H1 (cell line): ENCODE measurements around the gene TRPT1. TPM values are rescaled to one million over a fixed set of nuclear protein-coding genes. Genes with fewer than 3 reads are reported as not detected.
A peak's percentile ranks its signal among the peaks of the same experiment; 100 is the strongest.

Experiments
- CTCF ChIA-PET: fragments of 300-600 bp; sonication (Branson Sonifier 250); formaldehyde crosslinking; loops from one replicate; lab custom pipeline; 2021; ENCODE audit not compliant: partially characterized antibody; lab: Charles Lee
- POLR2A ChIA-PET: fragments of 300-600 bp; sonication (Branson Sonifier 250); formaldehyde crosslinking; loops from one replicate; lab custom pipeline; 2021; ENCODE audit warnings: inconsistent platforms; ENCODE audit not compliant: partially characterized antibody; lab: Charles Lee
- DNase-seq, 2 experiments: peaks; one replicate each; pipeline versions ENCODE4 v3.0.0 to v3.0.0-alpha.2; 2010 to 2022; ENCODE audit warnings: low spot score in 2 of 2, low read depth in 1 of 2, mixed read lengths in 1 of 2
- FAIRE-seq: peaks from 2 replicates; lab custom pipeline; 2011; peaks lifted over from hg19 to GRCh38; lab: Jason Lieb, UNC
- H2AFZ ChIP-seq: 2 replicates; pipeline ENCODE4 v1.8.1; 2012; ENCODE audit warnings: low read length, inconsistent platforms
- H2AK5ac ChIP-seq: 2 replicates; pipeline ENCODE4 v1.6.1; 2013; ENCODE audit warnings: low read depth, low read length
- H2BK120ac ChIP-seq: replicated peaks from 2 replicates; pipeline ENCODE3; 2013; ENCODE audit warnings: low read depth, low read length, inconsistent platforms
- H2BK12ac ChIP-seq: 2 replicates; pipeline ENCODE4 v1.6.1; 2013; ENCODE audit warnings: low read depth, low read length
- H2BK15ac ChIP-seq: 2 replicates; pipeline ENCODE4 v1.6.1; 2013; ENCODE audit warnings: low read length
- H2BK20ac ChIP-seq: 2 replicates; pipeline ENCODE4 v1.6.1; 2013; ENCODE audit warnings: low read length
- H2BK5ac ChIP-seq: 2 replicates; pipeline ENCODE4 v1.6.1; 2013; ENCODE audit warnings: low read depth, low read length
- H3K14ac ChIP-seq: 2 replicates; pipeline ENCODE4 v1.6.1; 2013; ENCODE audit warnings: inconsistent platforms; ENCODE audit not compliant: insufficient read length
- H3K18ac ChIP-seq: 2 replicates; pipeline ENCODE4 v1.6.1; 2013; ENCODE audit warnings: low read length; ENCODE audit errors: extremely low read depth
- H3K23ac ChIP-seq: 2 replicates; pipeline ENCODE4 v1.6.1; 2013; ENCODE audit warnings: inconsistent platforms; ENCODE audit not compliant: insufficient read length
- H3K23me2 ChIP-seq: 2 replicates; pipeline ENCODE4 v1.6.1; 2013; ENCODE audit warnings: low read depth, low read length
- H3K27ac ChIP-seq: 2 replicates; pipeline ENCODE4 v1.6.1; 2011; ENCODE audit warnings: low read depth, low read length, inconsistent platforms
- H3K27me3 ChIP-seq, 4 experiments: replicated peaks in 1 of 4; 1 replicate in 1 of 4; 2 replicates in 3 of 4; pipeline versions ENCODE4 v1.6.1 to v1.8.1; 2011 to 2013; ENCODE audit warnings: low read length in 3 of 4, mild to moderate bottlenecking in 3 of 4, inconsistent platforms in 2 of 4, mixed read lengths in 2 of 4, moderate library complexity in 1 of 4; ENCODE audit not compliant: control insufficient read depth in 3 of 4, insufficient read depth in 3 of 4; ENCODE audit errors: extremely low read depth in 1 of 4
- H3K36me3 ChIP-seq, 4 experiments: 2 replicates each; pipeline versions ENCODE4 v1.6.1 to v1.8.1; 2011 to 2013; ENCODE audit warnings: mild to moderate bottlenecking in 4 of 4, low read length in 3 of 4, moderate library complexity in 2 of 4, control low read depth in 1 of 4, inconsistent platforms in 1 of 4; ENCODE audit not compliant: insufficient read depth in 4 of 4, control insufficient read depth in 2 of 4
- H3K4ac ChIP-seq: replicated peaks from 2 replicates; pipeline ENCODE3; 2013; ENCODE audit warnings: low read length, low read depth, mixed read lengths, inconsistent platforms; ENCODE audit not compliant: insufficient read length
- H3K4me1 ChIP-seq, 4 experiments: replicated peaks in 1 of 4; 1 replicate in 1 of 4; 2 replicates in 3 of 4; pipeline versions ENCODE4 v1.6.1 to v1.8.1; 2011 to 2013; ENCODE audit warnings: low read length in 3 of 4, inconsistent platforms in 2 of 4, mixed read lengths in 1 of 4; ENCODE audit not compliant: insufficient read depth in 4 of 4, control insufficient read depth in 3 of 4
- H3K4me2 ChIP-seq, 2 experiments: 2 replicates each; pipeline versions ENCODE4 v1.6.1 to v1.8.1; 2011 to 2013; ENCODE audit warnings: low read depth in 2 of 2, low read length in 2 of 2, control low read depth in 1 of 2, inconsistent platforms in 1 of 2, mild to moderate bottlenecking in 1 of 2; ENCODE audit not compliant: insufficient read depth in 1 of 2
- H3K4me3 ChIP-seq, 4 experiments: fragments of 200-600, 300-600 bp in 1 of 4; sonication (generic), shearing (Covaris generic), sonication (Bioruptor Twin) in 1 of 4; 2 replicates each; pipeline versions ENCODE4 v1.5.1 to v1.8.1; 2011 to 2016; ENCODE audit warnings: low read length in 4 of 4, low read depth in 3 of 4, control low read depth in 2 of 4, inconsistent platforms in 2 of 4, mild to moderate bottlenecking in 2 of 4, mixed read lengths in 1 of 4, moderate library complexity in 1 of 4; ENCODE audit not compliant: insufficient read depth in 2 of 4; ENCODE audit errors: extremely low read depth in 1 of 4
- H3K56ac ChIP-seq: replicated peaks from 2 replicates; pipeline ENCODE3; 2013; ENCODE audit warnings: low read depth, mild to moderate bottlenecking, mixed read lengths, low read length, inconsistent platforms; ENCODE audit not compliant: insufficient read length
- H3K79me1 ChIP-seq: 2 replicates; pipeline ENCODE4 v1.6.1; 2013; ENCODE audit warnings: low read depth, low read length, control low read depth
- H3K79me2 ChIP-seq, 2 experiments: 2 replicates each; pipeline versions ENCODE4 v1.6.1 to v1.8.1; 2012 to 2013; ENCODE audit warnings: low read length in 2 of 2, mild to moderate bottlenecking in 2 of 2, inconsistent platforms in 1 of 2; ENCODE audit not compliant: insufficient read depth in 2 of 2, control insufficient read depth in 1 of 2
- H3K9ac ChIP-seq, 4 experiments: replicated peaks in 1 of 4; 1 replicate in 1 of 4; 2 replicates in 3 of 4; pipeline versions ENCODE4 v1.6.1 to v1.8.1; 2011 to 2013; ENCODE audit warnings: low read depth in 3 of 4, low read length in 3 of 4, control low read depth in 2 of 4, mild to moderate bottlenecking in 2 of 4, moderate library complexity in 2 of 4, inconsistent platforms in 1 of 4; ENCODE audit errors: extremely low read depth in 1 of 4
- H3K9me3 ChIP-seq, 2 experiments: 2 replicates each; pipeline versions ENCODE4 v1.6.1 to v1.8.1; 2012 to 2013; ENCODE audit warnings: mild to moderate bottlenecking in 2 of 2, moderate library complexity in 2 of 2, control low read depth in 1 of 2, inconsistent platforms in 1 of 2, low read depth in 1 of 2, low read length in 1 of 2, mixed read lengths in 1 of 2; ENCODE audit not compliant: insufficient read depth in 2 of 2
- H4K20me1 ChIP-seq, 2 experiments: replicated peaks in 1 of 2; 2 replicates each; pipeline versions ENCODE3 to v1.8.1; 2011 to 2013; ENCODE audit warnings: inconsistent platforms in 2 of 2, low read length in 2 of 2, mild to moderate bottlenecking in 1 of 2; ENCODE audit not compliant: insufficient read depth in 2 of 2, control insufficient read depth in 1 of 2
- H4K5ac ChIP-seq: 2 replicates; pipeline ENCODE4 v1.6.1; 2013; ENCODE audit warnings: low read length, low read depth, mixed read lengths, inconsistent platforms; ENCODE audit not compliant: insufficient read length
- H4K8ac ChIP-seq: 2 replicates; pipeline ENCODE4 v1.8.0; 2013; ENCODE audit warnings: mild to moderate bottlenecking, moderate library complexity, low read length, inconsistent platforms; ENCODE audit not compliant: insufficient read depth; ENCODE audit errors: extremely low read depth
- H4K91ac ChIP-seq: replicated peaks from 2 replicates; pipeline ENCODE3; 2013; ENCODE audit warnings: low read length, mixed read lengths, inconsistent platforms; ENCODE audit not compliant: insufficient read length
- BRCA1 ChIP-seq: IDR thresholded peaks from 2 replicates; pipeline ENCODE4 v1.6.1; 2012; ENCODE audit warnings: low read depth, low read length, improper control_type of control experiment
- TAF7 ChIP-seq: optimal IDR thresholded peaks from 2 replicates; pipeline ENCODE3; 2011; ENCODE audit warnings: low read depth, mild to moderate bottlenecking, inconsistent platforms, low read length, moderate library complexity, borderline replicate concordance
- WGBS, 2 experiments: shearing (Covaris generic) in 1 of 2; methylation state at CpG; one replicate each; pipeline versions ENCODE4 v1.1.6 to v1.1.7; 2013 to 2015; ENCODE audit warnings: low lambda C conversion rate in 2 of 2, mixed read lengths in 2 of 2, inconsistent platforms in 1 of 2, low coverage in 1 of 2, missing lambda C conversion rate in 1 of 2; ENCODE audit not compliant: insufficient replicate concordance in 2 of 2, insufficient coverage in 1 of 2, insufficient read length in 1 of 2; ENCODE audit errors: extremely low coverage in 1 of 2, missing lambda C conversion rate in 1 of 2; 5-methylcytosine and 5-hydroxymethylcytosine counted together
- polyA plus RNA-seq, 7 experiments: library from polyadenylated mRNA; depleted of rRNA in 3 of 7; stranded (reverse) in 5 of 7; unstranded in 2 of 7; fragments of >200 nt in 5 of 7; fragments of 200-250 nt in 2 of 7; gene quantifications; 1 replicate in 5 of 7; 2 replicates in 1 of 7; 4 replicates in 1 of 7; pipeline versions ENCODE4 v1.2.1 to v1.2.3, GENCODE V29; 2011 to 2013; ENCODE audit warnings: missing spikeins in 2 of 7, mixed read lengths in 2 of 7
- total RNA-seq: library from RNA; stranded (reverse); fragmentation: NEBNext Ultra II Directional; extraction: Animal tissue kit (Norgen Biotek cat#: 25700); gene quantifications from 2 replicates; pipeline ENCODE4 v1.2.1, GENCODE V29; 2021

TRPT1 gene
- total and polyA plus RNA-seq, 2 of the 8 experiments (the other 6 are each of a cell fraction or from before 2014, with no cell fraction given): 34.5 to 74.6 TPM

GRCh38 chr11:64229744-64230170 is 3.8 kb upstream of the TRPT1 start:
- H4K91ac ChIP-seq: no peak overlapping the region
- TF ChIP-seq BRCA1 (no peak), TAF7 (peak; percentile 22)
- H3K4me3 ChIP-seq: peak overlapping the region; percentile 70 to 80 (median 76); a peak in 7 of 8 replicates
- no peak overlapping the region for H2BK20ac ChIP-seq
- H3K27me3 ChIP-seq: peaks cover 0 to 9% (median 6%) of the 10 kb centered on the region in 4 experiments; a peak in 4 of 7 replicates
- no peaks in the 10 kb centered on the region for H3K79me2 ChIP-seq
- no peak overlapping the region for H2BK15ac ChIP-seq
- no peak overlapping the region for H2BK120ac ChIP-seq
- H2BK12ac ChIP-seq: no peak overlapping the region
- no peaks in the 10 kb centered on the region for H3K36me3 ChIP-seq
- peaks cover 0 to 37% (median 18%) of the 10 kb centered on the region in 4 experiments; a peak in 6 of 7 replicates for H3K4me1 ChIP-seq
- H4K5ac ChIP-seq: no peak overlapping the region
- DNase-seq (no peak), FAIRE-seq (no peak)
- no peak overlapping the region for H2BK5ac ChIP-seq
- H4K20me1 ChIP-seq: peaks cover 0 to 2% of the 10 kb centered on the region in 2 experiments
- H3K14ac ChIP-seq: no peak overlapping the region
- H3K27ac ChIP-seq: no peak overlapping the region
- no peak overlapping the region; a peak in 1 of 7 replicates for H3K9ac ChIP-seq
- H3K79me1 ChIP-seq: no peaks in the 10 kb centered on the region; the same call in 1 of the 2 replicates
- H3K23me2 ChIP-seq: peaks cover 21% of the 10 kb centered on the region
- H3K23ac ChIP-seq: no peak overlapping the region
- no peak overlapping the region for H2AFZ ChIP-seq
- whole genome bisulfite sequencing, 2 experiments: 67% methylated on average over 12 of the region's 13 CpGs; no CpG with 5 or more reads in 1 of the 2 experiments
- H3K4ac ChIP-seq: no peak overlapping the region
- no peaks in the 10 kb centered on the region for H3K9me3 ChIP-seq
- H4K8ac ChIP-seq: peak overlapping the region; percentile 73; the same call in 1 of the 2 replicates
- H3K4me2 ChIP-seq: peak overlapping the region; percentile 87 to 97
- no peak overlapping the region for H2AK5ac ChIP-seq
- ChIA-PET CTCF (interaction anchor here (1.0 to 8.6 kb wide), 2 partner anchors 23 to 39 kb away, joined by 5 to 51 read pairs; partner anchors contain the start of gene FERMT3), POLR2A (interaction anchor here (0.9 to 11.9 kb wide), 3 partner anchors 17 to 38 kb away, joined by 3 to 190 read pairs (median 3); partner anchors contain the start of genes FERMT3, FKBP2, PLCB3 and PPP1R14B)
- no peak overlapping the region for H3K56ac ChIP-seq
- H3K18ac ChIP-seq: peak overlapping the region; percentile 71
